HG02759 (cell line): Measurements from ENCODE around the gene GALNT16.
"Not testable (repeated sequence)": the region's sequence is repeated elsewhere in the genome, so short reads cannot be mapped to it uniquely, and the experiment has no call there.

Experiments used
- ATAC-seq: cut with Tn5 transposase; IDR thresholded peaks from one replicate; pipeline ENCODE4 v1.9.1; 2021; ENCODE audit warnings: mild to moderate bottlenecking, moderate library complexity; ENCODE audit not compliant: unreplicated experiment

The GALNT16 gene

DNA sequence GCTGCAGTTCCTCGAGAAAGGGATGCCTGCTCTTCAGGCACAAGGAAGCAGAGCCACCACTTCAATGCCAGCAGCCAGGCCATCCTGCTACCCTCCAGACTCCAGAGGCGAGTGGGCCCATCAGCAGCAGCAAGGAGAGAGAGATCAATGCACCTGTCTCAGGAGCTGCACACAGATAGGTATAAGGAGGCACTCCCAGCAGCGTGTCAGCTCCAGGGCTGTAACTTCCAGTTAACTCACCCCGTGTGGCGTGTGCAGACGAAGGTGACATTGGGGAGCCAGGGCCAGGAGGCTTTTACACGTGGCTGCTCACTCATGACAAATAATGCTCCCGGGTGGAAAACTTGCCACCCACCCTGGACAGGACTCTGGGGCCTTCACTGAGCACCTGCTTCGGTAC, 24.2 kb downstream of the GALNT16 start:
- no peak for ATAC-seq

DNA sequence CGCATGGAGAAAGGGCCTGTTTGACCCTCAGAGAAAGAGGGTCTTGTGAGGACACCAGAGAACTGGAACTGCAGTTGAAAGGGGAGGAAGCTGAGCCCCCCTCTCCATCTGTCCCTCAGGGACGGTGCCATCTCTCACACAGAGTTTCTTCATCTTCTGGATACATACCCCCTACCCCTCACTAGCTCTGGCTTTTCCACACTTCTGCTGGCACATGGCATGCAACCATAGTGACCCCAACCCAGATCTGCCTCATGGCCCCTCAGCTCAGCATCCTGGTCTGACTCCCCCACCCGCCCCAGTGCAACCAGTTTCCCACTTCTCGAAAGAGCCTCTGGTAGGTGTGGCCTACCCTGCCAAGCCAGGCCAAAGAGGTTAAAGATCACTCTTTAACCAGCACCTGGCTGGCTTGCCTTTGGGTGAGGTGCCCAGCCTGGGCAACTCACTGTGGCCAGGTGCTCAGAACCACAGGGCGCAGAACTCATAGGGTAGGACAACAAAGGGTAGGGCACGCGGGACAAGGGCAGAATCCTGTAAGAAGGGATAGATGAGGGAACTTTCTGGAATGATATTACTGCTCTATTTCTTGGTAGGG, 25.8 kb downstream of the GALNT16 start:
- ATAC-seq, result no peak

DNA sequence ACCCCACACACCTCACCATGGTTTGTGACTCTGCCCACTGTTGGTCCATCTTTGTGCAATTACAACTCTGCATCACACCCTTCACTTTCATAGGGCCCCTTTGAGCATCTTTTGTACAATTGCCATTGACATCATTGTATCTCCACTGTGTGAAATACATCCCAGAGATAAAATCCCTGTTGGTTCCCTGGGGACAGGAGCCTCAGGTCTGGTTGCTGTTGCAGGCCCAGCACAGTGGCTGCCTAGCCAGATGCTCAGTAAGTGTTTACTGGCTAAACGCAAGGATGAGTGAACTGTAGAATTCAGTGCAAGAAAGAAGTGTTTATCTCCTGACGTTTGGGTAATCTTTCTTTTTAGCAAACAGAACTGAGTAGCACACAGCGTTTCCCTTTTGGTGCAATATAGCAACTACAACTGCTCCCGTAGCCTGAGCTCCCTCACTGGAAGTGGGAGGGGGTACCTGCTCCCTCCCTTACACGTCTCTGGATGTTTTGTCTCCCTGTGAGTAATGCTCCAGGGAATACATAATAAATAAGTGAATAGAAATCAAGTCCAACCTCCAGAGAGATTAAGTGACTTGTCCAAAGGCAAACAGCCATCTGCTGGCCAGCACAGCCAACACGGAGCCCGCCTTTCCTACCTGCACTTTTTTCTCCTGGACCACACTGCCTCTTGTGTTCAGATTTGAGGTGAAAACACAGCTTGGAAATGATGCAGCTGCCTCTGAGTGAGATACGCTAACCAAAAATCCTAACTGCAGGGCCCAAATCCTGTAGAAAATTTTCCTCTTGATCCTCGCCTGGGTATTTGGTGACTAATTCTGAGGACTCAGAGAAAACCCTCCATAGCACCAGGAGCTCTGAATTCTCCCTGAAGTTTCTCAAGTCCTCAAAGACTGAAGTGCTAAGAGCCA, 27.4 kb downstream of the GALNT16 start:
- no peak for ATAC-seq

DNA sequence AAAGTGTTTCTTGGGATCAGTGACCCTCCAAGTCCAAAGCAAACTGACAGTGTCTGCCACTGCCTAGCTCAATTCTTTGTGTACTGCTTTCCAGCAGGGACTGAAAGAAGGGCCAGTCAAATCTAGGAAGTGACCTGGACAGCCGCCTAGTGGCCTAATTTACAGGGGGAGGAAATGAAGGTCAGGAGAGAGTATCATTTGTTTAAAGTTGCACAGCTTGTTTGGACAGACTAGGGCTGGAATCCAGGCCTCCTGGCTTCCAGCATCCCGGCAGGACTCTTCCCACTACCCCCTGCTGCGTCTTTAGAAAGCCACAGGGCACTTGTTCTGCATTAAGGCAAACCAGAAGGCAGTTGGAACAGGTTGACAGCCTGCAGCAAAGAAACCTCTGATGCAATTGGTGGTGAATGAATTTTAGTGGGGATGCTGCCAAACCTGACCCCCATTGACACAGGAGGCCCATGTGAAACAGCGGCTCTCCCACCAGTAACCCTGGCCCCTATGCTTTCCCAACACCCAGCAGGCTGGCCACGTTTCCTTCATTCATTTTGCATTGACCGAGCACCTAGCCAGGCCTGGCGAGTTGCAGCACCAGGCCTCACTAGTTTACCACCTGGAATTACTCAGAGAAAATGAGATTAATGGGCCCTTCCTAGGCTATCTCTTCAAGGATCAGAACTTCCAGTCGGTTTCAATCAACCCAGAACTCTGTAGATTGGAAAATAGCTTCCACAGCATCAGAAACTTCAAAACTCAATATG, 28.2 kb downstream of the GALNT16 start:
- no peak for ATAC-seq

DNA sequence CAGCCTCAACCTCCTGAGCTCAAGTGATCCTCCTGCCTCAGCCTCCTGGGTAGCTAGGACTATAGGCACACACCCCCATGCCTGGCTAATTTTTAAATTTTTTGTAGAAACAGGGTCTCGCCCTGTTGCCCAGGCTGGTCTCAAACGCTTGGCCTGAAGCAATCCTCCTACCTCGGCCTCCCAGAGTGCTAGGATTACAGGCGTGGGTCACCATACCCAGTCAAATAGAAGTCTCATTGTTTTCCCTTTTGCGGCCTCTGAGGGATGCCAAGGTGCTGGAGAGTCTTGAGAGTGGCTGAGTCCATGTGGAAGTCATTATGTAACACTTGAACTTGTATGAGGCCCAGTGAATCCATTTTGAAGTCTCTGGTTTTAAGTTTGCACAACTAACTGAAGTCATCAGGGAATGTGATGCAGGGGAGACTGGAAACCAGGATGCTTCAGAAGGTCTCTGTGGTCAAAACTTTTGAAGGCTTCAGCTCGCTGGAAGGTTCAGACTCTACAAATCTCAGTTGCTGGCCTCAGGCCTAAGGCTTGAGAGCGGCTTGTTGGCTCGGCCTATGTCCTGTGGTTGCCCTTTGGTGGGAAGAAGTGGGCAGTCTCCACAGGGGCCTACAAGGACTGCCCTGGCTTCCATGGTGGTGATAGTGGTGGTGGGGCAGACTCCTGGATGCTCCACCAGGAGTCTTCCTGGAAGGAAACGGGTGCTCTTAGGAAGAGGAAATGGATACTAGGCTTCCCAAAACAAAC, 29.2 kb downstream of the GALNT16 start:
- ATAC-seq, result no peak

DNA sequence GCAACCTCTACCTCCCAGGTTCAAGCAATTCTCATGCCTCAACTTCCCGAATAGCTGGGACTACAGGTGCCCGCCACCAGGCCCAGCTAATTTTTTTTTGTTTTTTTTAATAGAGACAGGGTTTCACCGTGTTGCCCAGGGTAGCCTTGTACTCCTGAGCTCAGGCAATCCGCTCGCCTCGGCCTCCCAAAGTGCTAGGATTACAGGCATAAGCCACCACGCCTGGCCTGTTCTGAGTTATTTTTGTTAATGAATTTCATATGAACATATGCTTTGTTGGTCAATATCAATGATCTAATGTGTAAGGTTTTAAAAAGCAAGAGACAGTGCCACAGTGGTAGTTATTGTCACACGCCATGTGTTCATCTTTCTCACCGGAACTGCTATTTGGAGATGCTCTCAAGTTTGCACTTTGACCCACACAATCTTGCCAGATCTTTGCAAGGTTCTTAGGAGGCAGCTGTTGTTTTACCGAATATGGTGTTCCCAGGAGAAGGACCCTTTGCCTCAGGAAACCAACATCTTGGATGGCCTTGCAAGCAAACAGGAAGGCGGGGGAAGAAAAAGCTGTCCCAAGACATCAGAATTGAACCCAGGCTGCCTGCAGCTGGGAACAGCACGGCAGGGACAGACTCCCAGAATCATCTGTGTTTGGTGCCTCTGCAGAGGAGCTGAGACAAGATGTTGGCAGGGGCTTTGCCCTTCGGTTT, 30.0 kb downstream of the GALNT16 start:
- no peak for ATAC-seq

DNA sequence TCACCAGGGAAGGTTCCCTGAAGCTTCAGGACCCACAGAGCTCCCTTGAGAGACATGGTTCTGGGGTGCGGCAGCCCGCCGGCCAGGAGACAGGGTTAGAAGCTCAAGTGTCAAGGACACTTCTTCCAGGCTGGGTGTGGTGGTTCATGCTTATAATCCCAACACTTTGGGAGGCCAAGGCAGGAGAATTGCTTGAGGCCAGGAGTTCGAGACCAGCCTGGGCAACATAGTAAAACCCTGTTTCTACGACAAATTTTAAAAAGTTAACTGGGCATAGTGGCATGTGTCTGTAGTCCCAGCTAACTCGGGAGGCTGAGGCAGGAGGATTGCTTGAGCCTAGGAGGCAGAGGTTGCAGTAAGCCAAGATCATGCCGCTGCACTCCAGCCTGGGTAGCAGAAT, 30.9 kb downstream of the GALNT16 start:
- ATAC-seq, result not testable (repeated sequence)

DNA sequence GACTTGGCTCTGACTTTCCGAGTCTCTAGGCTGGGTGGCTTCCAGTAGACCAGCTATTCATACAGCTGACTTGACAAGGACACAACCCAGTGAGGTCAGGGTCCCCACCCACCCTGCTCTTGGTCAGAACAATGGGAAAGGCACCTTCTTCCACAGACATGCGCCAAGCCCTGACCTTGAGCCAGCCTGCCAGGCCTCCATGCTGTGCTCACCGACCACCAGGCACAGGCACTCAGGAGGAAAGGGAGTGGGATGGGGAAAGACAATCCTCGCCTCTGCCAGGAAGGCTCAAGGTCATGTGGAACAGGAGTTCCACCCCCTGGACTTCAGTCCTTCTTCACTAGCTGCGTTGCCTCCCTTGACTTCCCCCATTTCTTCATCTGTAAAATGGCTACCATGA, 31.4 kb downstream of the GALNT16 start:
- ATAC-seq, result no peak

DNA sequence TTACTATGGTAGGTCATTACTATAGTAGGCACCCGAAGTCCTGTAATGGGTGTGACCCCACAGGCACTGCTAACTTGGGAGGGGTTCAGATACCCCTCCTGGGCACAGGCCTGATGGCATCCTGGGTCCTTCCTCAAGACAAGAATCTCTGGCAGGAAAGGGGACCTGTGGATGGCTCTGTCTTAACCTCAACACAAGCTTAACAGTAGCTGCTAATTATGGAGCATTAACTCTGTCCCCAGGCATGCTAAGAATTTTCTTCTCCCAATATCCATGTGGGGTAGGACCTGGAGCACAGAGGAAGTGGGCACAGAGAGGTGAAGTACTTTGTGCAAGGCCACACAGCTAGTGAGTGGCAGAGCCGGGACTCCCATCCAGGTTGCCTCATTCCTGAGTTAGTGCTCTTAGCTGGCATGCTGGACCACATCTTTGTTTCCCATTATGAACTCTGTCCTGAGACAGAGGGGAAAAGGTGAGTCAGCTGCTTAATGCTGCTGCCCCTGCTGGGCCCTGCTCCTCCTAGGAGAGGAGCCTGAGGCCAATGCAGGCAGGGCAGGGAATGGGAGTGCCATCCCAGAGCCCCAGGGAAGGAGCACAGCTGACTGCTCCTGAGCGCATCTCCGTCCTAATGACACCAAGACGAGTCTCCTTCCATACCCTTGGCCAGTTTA, 32.1 kb downstream of the GALNT16 start:
- ATAC-seq, result no peak

DNA sequence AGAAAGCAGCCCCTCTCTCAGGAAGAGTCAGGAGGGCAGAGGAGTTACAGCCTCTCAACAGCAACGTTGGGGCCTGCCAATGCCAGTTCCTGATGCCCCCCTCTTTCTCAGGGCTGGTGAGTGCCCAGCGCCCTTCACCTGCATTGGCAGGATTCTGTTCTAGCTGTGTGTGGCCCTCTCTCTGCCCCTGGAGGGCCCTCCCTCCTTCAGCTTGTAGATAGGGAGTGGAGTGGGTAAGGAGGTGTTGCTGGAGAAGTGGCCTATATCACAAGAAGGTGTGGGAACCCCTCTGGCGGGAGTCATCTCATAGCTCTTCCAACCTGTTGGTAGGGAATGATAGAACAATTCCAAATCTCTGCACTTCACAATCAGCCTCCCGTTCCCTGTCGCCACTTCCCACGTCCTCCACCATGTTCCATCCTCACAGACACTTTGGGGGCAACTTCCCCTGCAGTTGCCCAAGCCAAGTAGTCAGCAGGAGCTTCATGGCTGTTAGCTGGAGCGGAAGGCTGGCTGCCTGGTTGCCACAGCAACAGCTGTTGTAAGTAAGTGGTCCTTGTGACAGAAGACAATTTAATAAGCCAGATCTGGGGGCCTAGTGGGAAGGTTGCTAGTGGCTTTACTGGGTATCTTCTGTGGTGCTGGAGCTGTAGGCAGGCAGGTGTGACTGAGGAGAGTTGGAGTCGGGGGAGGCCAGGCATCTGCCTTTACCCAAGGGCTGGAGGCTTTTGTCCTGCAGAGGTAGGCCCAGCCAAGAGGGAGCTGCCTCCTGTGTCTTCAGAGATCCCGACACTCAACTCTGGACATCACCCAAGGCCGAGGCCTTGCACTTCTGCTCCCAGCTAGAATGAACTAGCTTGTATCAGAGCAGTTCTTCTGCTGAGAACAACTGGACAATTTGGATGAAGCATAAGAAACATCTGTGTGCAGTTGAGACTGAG, 38.4 kb downstream of the GALNT16 start:
- no peak for ATAC-seq

DNA sequence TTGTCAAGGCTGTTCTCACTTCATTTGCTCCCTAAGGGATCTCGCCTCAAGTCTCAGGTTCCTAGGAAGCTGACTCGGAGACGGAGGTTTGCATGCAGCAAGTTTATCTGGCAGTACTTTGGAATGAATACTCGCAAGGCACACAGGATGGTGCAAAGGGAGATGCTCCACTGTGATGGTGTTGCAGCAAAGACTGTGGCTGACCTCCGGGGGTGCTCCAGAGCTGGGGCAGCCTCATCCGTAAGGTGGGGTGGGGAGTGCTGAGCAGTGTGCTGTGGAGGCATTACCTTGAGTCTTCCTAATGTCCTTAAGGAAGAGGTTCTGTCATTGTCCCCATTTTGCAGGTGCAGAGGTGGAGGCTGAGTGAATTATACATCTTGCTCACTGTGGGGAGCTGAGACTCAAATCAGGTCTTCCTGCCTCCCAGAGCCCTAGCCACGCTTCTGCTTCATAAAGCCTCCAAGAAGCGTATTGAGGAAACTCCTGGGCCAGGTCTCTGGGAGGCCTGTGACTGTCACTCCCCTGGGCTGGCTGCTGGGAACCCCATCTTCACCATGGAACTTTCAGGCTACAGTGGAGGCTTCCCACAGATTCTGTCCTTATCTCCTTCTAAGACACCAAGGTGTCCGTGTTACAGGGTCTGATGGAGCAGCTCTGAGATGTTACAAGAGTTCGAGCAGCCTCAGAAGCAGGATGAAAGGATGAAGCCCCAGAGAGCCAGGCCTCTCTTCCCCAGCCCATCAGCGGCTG, 39.5 kb downstream of the GALNT16 start:
- no peak for ATAC-seq

DNA sequence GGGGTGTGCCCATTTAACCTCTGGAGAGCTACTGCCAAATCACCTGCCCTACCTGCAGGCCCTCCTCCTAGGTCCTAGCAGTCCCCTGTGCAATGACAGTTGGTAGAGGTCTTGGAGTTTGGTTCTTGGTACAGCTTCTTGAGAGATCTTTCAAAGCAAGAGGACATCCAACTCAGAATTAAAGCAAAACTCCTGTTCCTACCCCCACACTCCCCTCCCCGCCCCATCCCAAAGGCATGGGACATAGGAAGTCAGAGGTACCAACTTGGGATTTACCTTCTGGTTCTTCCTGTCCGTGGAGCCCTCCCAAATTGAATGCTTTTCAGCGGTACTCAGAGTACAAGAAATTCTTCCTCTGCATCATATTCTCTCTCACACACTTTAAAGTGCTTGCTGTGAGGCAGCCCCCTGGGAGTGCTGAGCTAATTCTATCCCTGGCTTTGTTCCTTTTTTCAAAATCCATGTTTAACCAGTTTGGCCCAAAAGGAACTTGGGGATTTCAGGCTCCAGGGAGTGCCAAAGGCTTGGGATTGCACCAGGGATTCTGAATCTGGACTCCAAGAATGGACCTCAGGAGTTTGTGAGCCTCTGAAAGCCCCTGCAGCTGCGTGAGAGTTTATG, 40.8 kb downstream of the GALNT16 start:
- ATAC-seq, result no peak

DNA sequence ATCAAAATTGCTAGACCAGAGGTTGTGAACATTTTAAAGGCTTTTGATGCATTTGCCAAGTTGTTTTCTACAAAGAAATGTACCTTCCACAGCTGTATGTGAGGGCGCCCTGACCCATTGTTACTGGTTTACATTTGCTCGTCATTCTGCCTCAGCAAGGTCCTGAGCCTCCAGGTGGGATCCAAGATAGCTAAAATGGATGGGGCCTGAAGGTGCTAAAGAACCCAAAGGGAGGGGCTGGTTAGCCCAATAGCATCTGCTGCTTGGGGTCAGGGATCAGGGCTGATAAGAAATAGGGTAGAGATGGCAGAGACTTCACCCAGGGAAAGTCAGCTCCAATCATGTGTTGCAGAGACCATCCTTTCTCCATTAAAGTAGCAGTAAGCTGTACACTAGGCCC, 43.1 kb downstream of the GALNT16 start:
- ATAC-seq, result no peak

DNA sequence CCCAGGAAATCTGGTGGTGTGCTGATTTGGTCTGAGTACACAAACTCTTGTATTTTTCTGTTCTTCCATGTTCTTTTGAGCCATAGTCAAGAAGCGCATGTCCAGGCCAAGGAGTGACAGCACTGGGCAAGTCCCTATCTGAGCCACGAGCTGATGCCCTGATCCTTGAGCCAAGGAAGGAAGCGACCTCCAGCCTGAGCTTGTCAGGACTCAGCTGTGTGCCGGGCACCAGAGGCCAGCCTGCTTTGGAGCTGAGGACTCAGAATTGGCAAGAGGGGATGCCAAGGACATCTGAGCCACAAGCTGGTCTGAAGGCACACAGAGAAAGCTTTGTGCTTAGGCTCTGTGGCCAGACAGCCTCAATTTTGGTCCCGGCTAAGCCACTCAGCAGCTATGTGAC, 52.6 kb downstream of the GALNT16 start:
- ATAC-seq, result no peak

DNA sequence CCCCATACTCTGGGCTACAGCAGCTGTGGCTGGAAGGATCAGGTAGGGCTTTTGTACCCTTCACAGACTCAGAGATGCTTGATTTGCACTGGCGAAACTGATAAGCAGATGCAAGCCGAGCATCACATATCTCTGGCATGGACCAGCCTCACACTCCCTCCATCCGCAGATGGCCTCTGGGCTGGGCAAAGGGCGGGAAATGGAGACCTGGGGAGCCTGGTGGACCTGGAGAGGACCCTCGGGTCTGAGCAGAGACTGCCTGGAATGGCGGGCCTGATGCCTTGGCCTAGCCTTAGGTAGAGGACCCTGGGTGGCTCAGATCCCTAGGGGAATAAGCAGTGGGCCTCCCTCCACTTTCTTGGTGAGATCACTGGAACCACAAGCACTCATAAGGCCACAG, 53.2 kb downstream of the GALNT16 start:
- no peak for ATAC-seq

DNA sequence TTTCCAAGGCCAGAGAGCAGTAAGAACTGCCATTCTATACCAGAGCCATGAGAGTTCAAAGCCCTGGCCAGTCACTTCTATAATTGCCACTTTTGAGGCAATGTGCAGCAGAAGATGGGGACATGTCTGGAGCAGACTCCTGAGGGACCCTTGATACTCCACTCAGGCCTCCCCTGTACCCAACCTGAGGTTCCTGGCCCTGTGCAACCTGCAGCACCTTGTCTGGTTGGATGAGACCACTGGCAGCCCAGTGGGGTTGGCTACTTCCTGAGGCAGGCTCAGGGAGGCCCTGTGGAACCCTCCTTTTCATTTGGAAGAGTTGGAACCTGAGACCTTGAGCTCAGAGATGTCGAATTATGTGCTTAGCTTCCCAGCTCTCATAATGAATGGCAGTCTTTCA, 54.4 kb downstream of the GALNT16 start:
- ATAC-seq, result no peak

DNA sequence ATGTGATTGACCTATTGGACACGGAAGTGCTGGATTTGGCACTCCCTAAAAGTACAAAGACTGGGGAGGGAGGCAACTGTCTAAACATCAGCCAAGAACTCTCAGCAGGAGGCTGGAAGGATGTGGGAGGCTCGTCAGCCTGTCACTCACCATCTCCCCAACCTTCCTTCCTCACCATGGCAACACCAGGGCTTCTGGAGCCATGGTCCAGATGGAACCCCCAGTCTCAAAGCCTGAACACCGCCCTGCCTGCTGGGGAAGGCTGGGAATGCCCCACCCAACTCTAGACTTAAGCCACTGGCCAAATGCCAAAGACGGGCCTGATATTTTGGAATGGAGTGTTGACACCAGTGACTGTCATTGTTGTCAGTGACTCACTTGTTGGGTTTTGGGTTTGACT, 55.3 kb downstream of the GALNT16 start:
- ATAC-seq, result no peak
